HepG2 (cell line): ENCODE measurements around the gene NFKB1. TPM values are rescaled to one million over a fixed set of nuclear protein-coding genes. Genes with fewer than 3 reads are reported as not detected.

Experiments used
- GTF2F1 ChIP-seq: fragments of 150-350 bp; IDR thresholded peaks from 2 replicates; pipeline ENCODE4 v1.6.1; 2014; ENCODE audit warnings: low read length
- NFIB ChIP-seq: sonication (generic); formaldehyde crosslinking; IDR thresholded peaks from 2 replicates; pipeline ENCODE4 v1.9.0; 2021; ENCODE audit warnings: missing genetic modification reagents, mild to moderate bottlenecking, borderline replicate concordance
- TAF1 ChIP-seq: sonication (generic); formaldehyde crosslinking; IDR thresholded peaks from 2 replicates; pipeline ENCODE4 v1.4.0; 2020; ENCODE audit warnings: missing genetic modification reagents
- TBL1XR1 ChIP-seq: fragments of 150-350 bp; IDR thresholded peaks from 2 replicates; pipeline ENCODE4 v1.6.1; 2014; ENCODE audit warnings: borderline replicate concordance, low read length; ENCODE audit not compliant: partially characterized antibody
- ZNF205 ChIP-seq: IDR thresholded peaks from 2 replicates; pipeline ENCODE4 v1.6.1; 2018; ENCODE audit warnings: missing biosample characterization, missing genetic modification reagents
- ZNF816 ChIP-seq: sonication (generic); formaldehyde crosslinking; IDR thresholded peaks from 2 replicates; pipeline ENCODE4 v1.8.0; 2022; ENCODE audit warnings: missing genetic modification reagents, mild to moderate bottlenecking, borderline replicate concordance
- polyA plus RNA-seq, 8 experiments: library from polyadenylated mRNA; depleted of rRNA in 3 of 8; stranded (reverse) in 7 of 8; unstranded in 1 of 8; fragments of >200 nt; fragmentation: Illumina TruSeq in 4 of 8; extraction: Trizol in 4 of 8; gene quantifications; 2 replicates each; pipeline versions ENCODE4 v1.2.1 to v1.2.3, GENCODE V29; 2011 to 2016; ENCODE audit warnings: low read depth in 4 of 8, missing spikeins in 1 of 8, mixed read lengths in 1 of 8; ENCODE audit not compliant: insufficient read depth in 1 of 8
- total RNA-seq, 5 experiments: library from RNA; depleted of rRNA; stranded (reverse); fragments of >200 nt; fragmentation: Illumina TruSeq; extraction: Trizol; gene quantifications; 2 replicates each; pipeline ENCODE4 v1.2.3, GENCODE V29; 2016; ENCODE audit warnings: low read depth in 1 of 5
- TF ChIP-seq, protein P1 (sequence below): sonication (generic); formaldehyde crosslinking; IDR thresholded peaks from 2 replicates; pipeline ENCODE4; 2020; ENCODE audit warnings: missing genetic modification reagents, mild to moderate bottlenecking, borderline replicate concordance
- TF ChIP-seq, protein P2 (sequence below): sonication (generic); formaldehyde crosslinking; IDR thresholded peaks from 2 replicates; pipeline ENCODE4 v1.5.0; 2020; ENCODE audit warnings: mild to moderate bottlenecking, missing genetic modification reagents
- TF ChIP-seq, protein P3 (sequence below), 2 experiments: sonication (generic) in 1 of 2; formaldehyde crosslinking in 1 of 2; IDR thresholded peaks; 2 replicates each; pipeline versions ENCODE4 v1.4.0 to v1.6.1; 2018 to 2020; ENCODE audit warnings: missing genetic modification reagents in 2 of 2, borderline replicate concordance in 1 of 2, low read depth in 1 of 2, mild to moderate bottlenecking in 1 of 2, missing biosample characterization in 1 of 2
- TF ChIP-seq, protein P4 (sequence below): IDR thresholded peaks from 2 replicates; pipeline ENCODE4 v1.6.1; 2012; ENCODE audit warnings: low read depth, low read length, improper control_type of control experiment
- TF ChIP-seq, protein P5 (sequence below), 2 experiments: sonication (generic) in 1 of 2; formaldehyde crosslinking in 1 of 2; IDR thresholded peaks; 2 replicates each; pipeline versions ENCODE4 v1.5.1 to v1.6.1; 2011 to 2020; ENCODE audit warnings: borderline replicate concordance in 1 of 2, low read depth in 1 of 2, low read length in 1 of 2, mild to moderate bottlenecking in 1 of 2, missing genetic modification reagents in 1 of 2, moderate library complexity in 1 of 2
- TF ChIP-seq, protein P6 (sequence below): sonication (generic); formaldehyde crosslinking; conservative IDR thresholded peaks from 2 replicates; pipeline ENCODE4 v1.5.0; 2020; ENCODE audit warnings: missing genetic modification reagents

NFKB1 gene
- total and polyA plus RNA-seq, 2 of the 13 experiments (the other 11 are each of a cell fraction or from before 2014, with no cell fraction given): 15.4 to 31.6 TPM

DNA sequence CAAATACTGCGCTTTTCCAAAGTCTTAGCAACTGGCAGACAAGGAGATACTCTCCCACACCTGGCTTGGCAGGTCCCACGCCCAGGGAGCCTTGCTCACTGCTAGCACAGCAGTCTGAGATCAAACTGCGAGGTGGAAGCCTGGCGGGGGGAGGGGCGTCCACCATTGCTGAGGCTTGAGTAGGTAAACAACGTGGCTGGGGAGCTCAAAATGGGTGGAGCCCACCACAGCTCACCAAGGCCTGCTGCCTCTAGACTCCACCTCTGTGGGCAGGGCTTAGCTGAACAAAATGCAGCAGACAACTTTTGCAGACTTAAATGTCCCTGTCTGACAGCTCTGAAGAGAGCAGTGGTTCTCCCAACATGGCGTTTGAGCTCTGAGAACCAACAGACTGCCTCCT lies 23.0 kb upstream of the NFKB1 start (continued):
- TF ChIP-seq, protein P1, sequence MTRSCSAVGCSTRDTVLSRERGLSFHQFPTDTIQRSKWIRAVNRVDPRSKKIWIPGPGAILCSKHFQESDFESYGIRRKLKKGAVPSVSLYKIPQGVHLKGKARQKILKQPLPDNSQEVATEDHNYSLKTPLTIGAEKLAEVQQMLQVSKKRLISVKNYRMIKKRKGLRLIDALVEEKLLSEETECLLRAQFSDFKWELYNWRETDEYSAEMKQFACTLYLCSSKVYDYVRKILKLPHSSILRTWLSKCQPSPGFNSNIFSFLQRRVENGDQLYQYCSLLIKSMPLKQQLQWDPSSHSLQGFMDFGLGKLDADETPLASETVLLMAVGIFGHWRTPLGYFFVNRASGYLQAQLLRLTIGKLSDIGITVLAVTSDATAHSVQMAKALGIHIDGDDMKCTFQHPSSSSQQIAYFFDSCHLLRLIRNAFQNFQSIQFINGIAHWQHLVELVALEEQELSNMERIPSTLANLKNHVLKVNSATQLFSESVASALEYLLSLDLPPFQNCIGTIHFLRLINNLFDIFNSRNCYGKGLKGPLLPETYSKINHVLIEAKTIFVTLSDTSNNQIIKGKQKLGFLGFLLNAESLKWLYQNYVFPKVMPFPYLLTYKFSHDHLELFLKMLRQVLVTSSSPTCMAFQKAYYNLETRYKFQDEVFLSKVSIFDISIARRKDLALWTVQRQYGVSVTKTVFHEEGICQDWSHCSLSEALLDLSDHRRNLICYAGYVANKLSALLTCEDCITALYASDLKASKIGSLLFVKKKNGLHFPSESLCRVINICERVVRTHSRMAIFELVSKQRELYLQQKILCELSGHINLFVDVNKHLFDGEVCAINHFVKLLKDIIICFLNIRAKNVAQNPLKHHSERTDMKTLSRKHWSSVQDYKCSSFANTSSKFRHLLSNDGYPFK: peak; percentile 60; the same call in 1 of the 2 replicates
- TF ChIP-seq TBL1XR1 (no peak), GTF2F1 (no peak), ZNF816 (CRISPR knock-in tag) (no peak), TAF1 (CRISPR knock-in tag) (peak; percentile 34; the same call in 1 of the 2 replicates), ZNF205 (CRISPR knock-in tag) (no peak), NFIB (no peak)
- TF ChIP-seq, protein P2, sequence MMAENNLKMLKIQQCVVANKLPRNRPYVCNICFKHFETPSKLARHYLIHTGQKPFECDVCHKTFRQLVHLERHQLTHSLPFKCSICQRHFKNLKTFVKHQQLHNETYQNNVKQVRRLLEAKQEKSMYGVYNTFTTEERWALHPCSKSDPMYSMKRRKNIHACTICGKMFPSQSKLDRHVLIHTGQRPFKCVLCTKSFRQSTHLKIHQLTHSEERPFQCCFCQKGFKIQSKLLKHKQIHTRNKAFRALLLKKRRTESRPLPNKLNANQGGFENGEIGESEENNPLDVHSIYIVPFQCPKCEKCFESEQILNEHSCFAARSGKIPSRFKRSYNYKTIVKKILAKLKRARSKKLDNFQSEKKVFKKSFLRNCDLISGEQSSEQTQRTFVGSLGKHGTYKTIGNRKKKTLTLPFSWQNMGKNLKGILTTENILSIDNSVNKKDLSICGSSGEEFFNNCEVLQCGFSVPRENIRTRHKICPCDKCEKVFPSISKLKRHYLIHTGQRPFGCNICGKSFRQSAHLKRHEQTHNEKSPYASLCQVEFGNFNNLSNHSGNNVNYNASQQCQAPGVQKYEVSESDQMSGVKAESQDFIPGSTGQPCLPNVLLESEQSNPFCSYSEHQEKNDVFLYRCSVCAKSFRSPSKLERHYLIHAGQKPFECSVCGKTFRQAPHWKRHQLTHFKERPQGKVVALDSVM (CRISPR knock-in tag): no peak
- TF ChIP-seq, protein P3, sequence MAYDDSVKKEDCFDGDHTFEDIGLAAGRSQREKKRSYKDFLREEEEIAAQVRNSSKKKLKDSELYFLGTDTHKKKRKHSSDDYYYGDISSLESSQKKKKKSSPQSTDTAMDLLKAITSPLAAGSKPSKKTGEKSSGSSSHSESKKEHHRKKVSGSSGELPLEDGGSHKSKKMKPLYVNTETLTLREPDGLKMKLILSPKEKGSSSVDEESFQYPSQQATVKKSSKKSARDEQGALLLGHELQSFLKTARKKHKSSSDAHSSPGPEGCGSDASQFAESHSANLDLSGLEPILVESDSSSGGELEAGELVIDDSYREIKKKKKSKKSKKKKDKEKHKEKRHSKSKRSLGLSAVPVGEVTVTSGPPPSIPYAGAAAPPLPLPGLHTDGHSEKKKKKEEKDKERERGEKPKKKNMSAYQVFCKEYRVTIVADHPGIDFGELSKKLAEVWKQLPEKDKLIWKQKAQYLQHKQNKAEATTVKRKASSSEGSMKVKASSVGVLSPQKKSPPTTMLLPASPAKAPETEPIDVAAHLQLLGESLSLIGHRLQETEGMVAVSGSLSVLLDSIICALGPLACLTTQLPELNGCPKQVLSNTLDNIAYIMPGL (CRISPR knock-in tag; IDR thresholded peaks at IDR 0.05; ENCODE audit: borderline replicate concordance in 1 of 2, low read depth in 1 of 2): no peak
- TF ChIP-seq, protein P4, sequence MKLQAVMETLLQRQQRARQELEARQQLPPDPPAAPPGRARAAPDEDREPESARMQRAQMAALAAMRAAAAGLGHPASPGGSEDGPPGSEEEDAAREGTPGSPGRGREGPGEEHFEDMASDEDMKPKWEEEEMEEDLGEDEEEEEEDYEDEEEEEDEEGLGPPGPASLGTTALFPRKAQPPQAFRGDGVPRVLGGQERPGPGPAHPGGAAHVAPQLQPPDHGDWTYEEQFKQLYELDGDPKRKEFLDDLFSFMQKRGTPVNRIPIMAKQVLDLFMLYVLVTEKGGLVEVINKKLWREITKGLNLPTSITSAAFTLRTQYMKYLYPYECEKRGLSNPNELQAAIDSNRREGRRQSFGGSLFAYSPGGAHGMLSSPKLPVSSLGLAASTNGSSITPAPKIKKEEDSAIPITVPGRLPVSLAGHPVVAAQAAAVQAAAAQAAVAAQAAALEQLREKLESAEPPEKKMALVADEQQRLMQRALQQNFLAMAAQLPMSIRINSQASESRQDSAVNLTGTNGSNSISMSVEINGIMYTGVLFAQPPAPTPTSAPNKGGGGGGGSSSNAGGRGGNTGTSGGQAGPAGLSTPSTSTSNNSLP: no peak
- TF ChIP-seq, protein P5, sequence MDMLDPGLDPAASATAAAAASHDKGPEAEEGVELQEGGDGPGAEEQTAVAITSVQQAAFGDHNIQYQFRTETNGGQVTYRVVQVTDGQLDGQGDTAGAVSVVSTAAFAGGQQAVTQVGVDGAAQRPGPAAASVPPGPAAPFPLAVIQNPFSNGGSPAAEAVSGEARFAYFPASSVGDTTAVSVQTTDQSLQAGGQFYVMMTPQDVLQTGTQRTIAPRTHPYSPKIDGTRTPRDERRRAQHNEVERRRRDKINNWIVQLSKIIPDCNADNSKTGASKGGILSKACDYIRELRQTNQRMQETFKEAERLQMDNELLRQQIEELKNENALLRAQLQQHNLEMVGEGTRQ (IDR thresholded peaks at IDR 0.05; ENCODE audit: low read depth, low read length): no peak
- TF ChIP-seq, protein P5 (CRISPR knock-in tag; IDR thresholded peaks at IDR 0.05; ENCODE audit: borderline replicate concordance): no peak
- TF ChIP-seq, protein P6, sequence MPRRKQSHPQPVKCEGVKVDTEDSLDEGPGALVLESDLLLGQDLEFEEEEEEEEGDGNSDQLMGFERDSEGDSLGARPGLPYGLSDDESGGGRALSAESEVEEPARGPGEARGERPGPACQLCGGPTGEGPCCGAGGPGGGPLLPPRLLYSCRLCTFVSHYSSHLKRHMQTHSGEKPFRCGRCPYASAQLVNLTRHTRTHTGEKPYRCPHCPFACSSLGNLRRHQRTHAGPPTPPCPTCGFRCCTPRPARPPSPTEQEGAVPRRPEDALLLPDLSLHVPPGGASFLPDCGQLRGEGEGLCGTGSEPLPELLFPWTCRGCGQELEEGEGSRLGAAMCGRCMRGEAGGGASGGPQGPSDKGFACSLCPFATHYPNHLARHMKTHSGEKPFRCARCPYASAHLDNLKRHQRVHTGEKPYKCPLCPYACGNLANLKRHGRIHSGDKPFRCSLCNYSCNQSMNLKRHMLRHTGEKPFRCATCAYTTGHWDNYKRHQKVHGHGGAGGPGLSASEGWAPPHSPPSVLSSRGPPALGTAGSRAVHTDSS: no peak
